OCI-LY7 (cell line): ENCODE results near the gene AFDN. TPM values are rescaled to one million over a fixed set of nuclear protein-coding genes. Genes with fewer than 3 reads are reported as not detected.

Experiments used
- BruUV-seq: library from RNA; stranded (reverse); fragments of 400-500 nt; replicated peaks from 2 replicates; lab custom pipeline; 2021; lab: Mats Ljungman, UMichigan
- CTCF ChIA-PET: fragments of 300-600 bp; sonication (Branson Sonifier 250); formaldehyde crosslinking; loops from one replicate; lab custom pipeline; 2022; ENCODE audit warnings: antibody characterized with exemption; ENCODE audit not compliant: unreplicated experiment; lab: Charles Lee
- POLR2A ChIA-PET: fragments of 300-600 bp; sonication (Branson Sonifier 250); formaldehyde crosslinking; loops from one replicate; lab custom pipeline; 2022; ENCODE audit warnings: antibody characterized with exemption; lab: Charles Lee
- DNase-seq: peaks from one replicate; pipeline ENCODE4 v3.0.0-alpha.2; 2015; ENCODE audit warnings: low spot score
- H2AFZ ChIP-seq: fragments of 200-600 bp; sonication (generic), shearing (Covaris generic); 2 replicates; pipeline ENCODE4 v1.6.1; 2014; ENCODE audit warnings: mild to moderate bottlenecking, antibody characterized with exemption, low read length, moderate library complexity
- H3K27ac ChIP-seq: fragments of 200-600 bp; sonication (generic); 2 replicates; pipeline ENCODE4 v1.5.1; 2014; ENCODE audit warnings: mixed run types, low read depth, mild to moderate bottlenecking, moderate library complexity, low read length, inconsistent platforms; ENCODE audit not compliant: poor library complexity, severe bottlenecking
- H3K36me3 ChIP-seq: fragments of 200-600 bp; sonication (generic); 2 replicates; pipeline ENCODE4 v1.6.1; 2014; ENCODE audit warnings: mild to moderate bottlenecking, antibody characterized with exemption, low read length, moderate library complexity, mixed read lengths; ENCODE audit not compliant: insufficient read depth
- H3K4me1 ChIP-seq: fragments of 200-600 bp; sonication (generic); 2 replicates; pipeline ENCODE4 v1.5.1; 2014; ENCODE audit warnings: mild to moderate bottlenecking, low read length; ENCODE audit not compliant: insufficient read depth, poor library complexity, severe bottlenecking
- H3K4me2 ChIP-seq: fragments of 200-600 bp; sonication (generic); 2 replicates; pipeline ENCODE4 v1.6.1; 2014; ENCODE audit warnings: mild to moderate bottlenecking, low read length
- H3K4me3 ChIP-seq: fragments of 200-600 bp; sonication (generic); 2 replicates; pipeline ENCODE4 v1.5.1; 2014; ENCODE audit warnings: mild to moderate bottlenecking, low read depth, low read length; ENCODE audit not compliant: poor library complexity, severe bottlenecking
- H3K79me2 ChIP-seq: fragments of 200-600 bp; sonication (generic); 2 replicates; pipeline ENCODE4 v1.6.1; 2016; ENCODE audit warnings: low read depth, mild to moderate bottlenecking, low read length, moderate library complexity, mixed read lengths; ENCODE audit not compliant: insufficient read depth
- H3K9me2 ChIP-seq: fragments of 200-600 bp; sonication (generic); 2 replicates; pipeline ENCODE4 v1.6.1; 2016; ENCODE audit warnings: mild to moderate bottlenecking, low read length, mixed read lengths; ENCODE audit not compliant: insufficient read depth
- H3K9me3 ChIP-seq: fragments of 200-600 bp; sonication (generic); 2 replicates; pipeline ENCODE4 v1.6.1; 2014; ENCODE audit warnings: mild to moderate bottlenecking, mixed run types, low read length, mixed read lengths
- H4K20me1 ChIP-seq: fragments of 200-600 bp; sonication (generic); 2 replicates; pipeline ENCODE4 v1.6.1; 2014; ENCODE audit warnings: mild to moderate bottlenecking, antibody characterized with exemption, low read length, moderate library complexity, mixed read lengths; ENCODE audit not compliant: insufficient read depth
- CTCF ChIP-seq: fragments of 200-600 bp; sonication (generic); conservative IDR thresholded peaks from 2 replicates; pipeline ENCODE4 v1.5.1; 2014; ENCODE audit warnings: mild to moderate bottlenecking, antibody characterized with exemption, low read length, moderate library complexity, mixed read lengths
- EZH2phosphoT487 ChIP-seq: fragments of 200-600 bp; sonication (generic); IDR thresholded peaks from 2 replicates; pipeline ENCODE4 v1.6.1; 2018; ENCODE audit warnings: low read depth, borderline replicate concordance, mild to moderate bottlenecking, mixed run types, antibody characterized with exemption, low read length, moderate library complexity, mixed read lengths
- intact Hi-C: fragments of 100-400 bp; cut with micrococcal nuclease; formaldehyde crosslinking; loops from one replicate; pipeline ENCODE4 v1.10.0; 2022; ENCODE audit not compliant: unreplicated experiment
- total RNA-seq, 2 experiments: library from RNA; depleted of rRNA in 1 of 2; stranded (reverse); fragments of >200 nt in 1 of 2; shearing (Covaris generic) in 1 of 2; gene quantifications; 2 replicates each; pipeline ENCODE4 v1.2.3, GENCODE V29; 2014 to 2022

AFDN gene
- total RNA-seq, 2 experiments from 2014 or later = 43.6 to 71.6 TPM

DNA sequence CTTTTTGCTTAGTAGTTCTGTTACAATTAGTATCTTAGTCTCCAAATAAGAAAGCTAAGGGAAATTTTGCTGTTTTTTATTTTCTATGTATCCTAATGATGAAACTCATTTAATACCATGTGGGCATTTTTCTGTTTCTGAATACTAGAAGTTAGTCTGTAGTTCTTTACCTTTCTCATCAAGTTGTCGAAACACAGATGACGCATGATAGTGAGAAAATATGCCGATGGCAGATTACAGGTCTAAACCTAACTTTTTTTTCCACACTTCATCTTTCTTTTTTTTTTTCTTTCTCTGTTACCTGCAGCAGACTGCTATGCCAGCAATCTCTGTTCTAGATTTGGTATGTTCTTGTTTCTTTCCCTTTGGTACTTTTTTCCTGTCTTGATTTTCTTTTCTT lies 127.4 kb downstream of the AFDN start:
- Histone ChIP-seq H4K20me1 (no peaks in the 10 kb centered on the region), H3K4me2 (no peak overlapping the region), H3K79me2 (no peaks in the 10 kb centered on the region), H2AFZ (no peak overlapping the region), H3K27ac (no peak overlapping the region), H3K4me1 (no peaks in the 10 kb centered on the region), H3K36me3 (0 out of 2 replicates have a peak, but pooled peaks cover 5% of the 10 kb centered on the region), H3K9me3 (no peaks in the 10 kb centered on the region), H3K9me2 (no peaks in the 10 kb centered on the region), H3K4me3 (no peak overlapping the region)
- no TSS peak for BruUV-seq
- ChIA-PET POLR2A (no interaction called here), CTCF (no interaction called here)
- DNase-seq = no peak
- intact Hi-C loops = no loop called here
- TF ChIP-seq CTCF (no peak), EZH2phosphoT487 (no peak)

- H3K4me3 ChIP-seq = no peak overlapping the region
- BruUV-seq = no TSS peak
- no peaks in the 10 kb centered on the region for H3K9me2 ChIP-seq
- no peaks in the 10 kb centered on the region for H3K9me3 ChIP-seq
- no peak overlapping the region for H3K27ac ChIP-seq
- 0 out of 2 replicates have a peak, but pooled peaks cover 4% of the 10 kb centered on the region for H3K36me3 ChIP-seq
- TF ChIP-seq EZH2phosphoT487 (no peak), CTCF (no peak)
- no peak for DNase-seq
- intact Hi-C loops = no loop called here
- H2AFZ ChIP-seq = no peak overlapping the region
- H4K20me1 ChIP-seq = no peaks in the 10 kb centered on the region
- no peaks in the 10 kb centered on the region for H3K79me2 ChIP-seq
- CTCF ChIA-PET = no interaction called here
- H3K4me2 ChIP-seq = no peak overlapping the region
- POLR2A ChIA-PET = no interaction called here
- no peaks in the 10 kb centered on the region for H3K4me1 ChIP-seq
Measured at GRCh38 chr6:167956491-167956890, 129.8 kb downstream of the AFDN start.

GRCh38 chr6:167956983-167957492 lies 130.3 kb downstream of the AFDN start:
- intact Hi-C loops = no loop called here
- H3K4me3 ChIP-seq = no peak overlapping the region
- CTCF ChIA-PET = no interaction called here

More at GRCh38 chr6:167956983-167957492, 130.3 kb downstream of the AFDN start:
- no peak overlapping the region for H3K4me2 ChIP-seq
- no peaks in the 10 kb centered on the region for H3K79me2 ChIP-seq
- no peaks in the 10 kb centered on the region for H4K20me1 ChIP-seq
- H2AFZ ChIP-seq = no peak overlapping the region
- no TSS peak for BruUV-seq
- POLR2A ChIA-PET = no interaction called here
- TF ChIP-seq EZH2phosphoT487 (no peak), CTCF (no peak)
- H3K4me1 ChIP-seq = no peaks in the 10 kb centered on the region
- H3K9me2 ChIP-seq = no peaks in the 10 kb centered on the region
- DNase-seq = no peak
- no peaks in the 10 kb centered on the region for H3K36me3 ChIP-seq
- H3K9me3 ChIP-seq = no peaks in the 10 kb centered on the region
- no peak overlapping the region for H3K27ac ChIP-seq
